Omental fat pad (tissue), 4 donors: Measurements from ENCODE around the gene PEX26. TPM values are rescaled to one million over a fixed set of nuclear protein-coding genes. Genes with fewer than 3 reads are reported as not detected.
"Not testable (repeated sequence)": the region's sequence is repeated elsewhere in the genome, so short reads cannot be mapped to it uniquely, and the experiment has no call there.

Experiments
- ATAC-seq: fragments of 150-250 bp; one replicate; pipeline ENCODE4 v1.9.1; 2016; ENCODE audit warnings: mild to moderate bottlenecking, moderate library complexity; ENCODE audit not compliant: low FRiP score
- DNase-seq: peaks from one replicate; pipeline ENCODE4 v3.0.0-alpha.2; 2019; ENCODE audit warnings: low spot score
- total RNA-seq, 4 donors: library from RNA; depleted of rRNA; stranded (reverse); fragments of >200 nt; gene quantifications; one replicate each; pipeline ENCODE4 v1.1.0, GENCODE V29; 2016
- TF ChIP-seq, protein P1 (sequence below), 3 donors: fragments of 450-650 bp; IDR thresholded peaks; one replicate each; pipeline ENCODE4 v1.5.1; 2016 to 2017; ENCODE audit warnings: antibody characterized with exemption in 3 of 3, mild to moderate bottlenecking in 3 of 3, moderate library complexity in 2 of 3

PEX26 gene
- total RNA-seq, 4 donors from 2014 or later, result 19.5 to 32.0 (median 24.1) TPM

DNA sequence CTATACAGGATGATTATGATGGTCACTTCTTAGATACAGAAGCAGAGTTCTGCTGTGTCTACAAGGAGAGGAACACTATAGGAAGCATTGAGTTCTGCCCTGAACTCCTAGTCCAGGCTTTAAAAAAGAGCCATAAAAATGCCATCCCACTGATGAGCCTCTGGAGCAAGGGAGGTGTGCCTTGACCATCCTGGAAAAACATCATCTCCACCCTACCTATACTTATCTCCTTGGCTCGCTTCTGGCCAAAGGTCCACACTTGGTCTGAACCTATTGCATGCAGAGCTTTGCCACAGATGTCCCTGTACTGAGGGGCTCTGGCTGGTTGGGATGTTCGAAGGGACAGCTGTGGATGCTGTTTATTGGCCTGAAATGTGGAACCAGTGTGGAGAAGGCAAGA is 4.3 kb upstream of the PEX26 start:
- TF ChIP-seq, protein P1, sequence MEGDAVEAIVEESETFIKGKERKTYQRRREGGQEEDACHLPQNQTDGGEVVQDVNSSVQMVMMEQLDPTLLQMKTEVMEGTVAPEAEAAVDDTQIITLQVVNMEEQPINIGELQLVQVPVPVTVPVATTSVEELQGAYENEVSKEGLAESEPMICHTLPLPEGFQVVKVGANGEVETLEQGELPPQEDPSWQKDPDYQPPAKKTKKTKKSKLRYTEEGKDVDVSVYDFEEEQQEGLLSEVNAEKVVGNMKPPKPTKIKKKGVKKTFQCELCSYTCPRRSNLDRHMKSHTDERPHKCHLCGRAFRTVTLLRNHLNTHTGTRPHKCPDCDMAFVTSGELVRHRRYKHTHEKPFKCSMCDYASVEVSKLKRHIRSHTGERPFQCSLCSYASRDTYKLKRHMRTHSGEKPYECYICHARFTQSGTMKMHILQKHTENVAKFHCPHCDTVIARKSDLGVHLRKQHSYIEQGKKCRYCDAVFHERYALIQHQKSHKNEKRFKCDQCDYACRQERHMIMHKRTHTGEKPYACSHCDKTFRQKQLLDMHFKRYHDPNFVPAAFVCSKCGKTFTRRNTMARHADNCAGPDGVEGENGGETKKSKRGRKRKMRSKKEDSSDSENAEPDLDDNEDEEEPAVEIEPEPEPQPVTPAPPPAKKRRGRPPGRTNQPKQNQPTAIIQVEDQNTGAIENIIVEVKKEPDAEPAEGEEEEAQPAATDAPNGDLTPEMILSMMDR (IDR thresholded peaks at IDR 0.05), result no peak
- ATAC-seq (no peak), DNase-seq (no peak)

DNA sequence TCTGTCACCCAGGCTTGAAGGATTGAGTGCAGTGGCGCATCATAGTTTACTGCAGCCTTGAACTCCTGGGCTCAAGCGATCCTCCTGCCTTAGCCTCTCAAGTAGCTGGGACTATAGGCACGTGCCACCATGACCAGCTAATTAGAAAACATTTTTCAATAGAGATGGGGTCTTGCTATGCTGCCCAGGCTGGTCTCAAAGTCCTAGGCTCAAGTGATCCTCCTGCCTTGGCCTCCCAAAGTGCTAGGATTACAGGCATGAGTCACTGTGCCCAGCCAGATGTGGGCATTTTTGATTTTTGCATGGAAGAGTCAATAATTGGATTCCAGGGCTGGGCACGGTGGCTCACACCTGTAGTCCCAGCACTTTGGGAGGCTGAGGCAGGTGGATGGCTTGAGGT is 3.9 kb upstream of the PEX26 start:
- not testable (repeated sequence) for ATAC-seq, DNase-seq

DNA sequence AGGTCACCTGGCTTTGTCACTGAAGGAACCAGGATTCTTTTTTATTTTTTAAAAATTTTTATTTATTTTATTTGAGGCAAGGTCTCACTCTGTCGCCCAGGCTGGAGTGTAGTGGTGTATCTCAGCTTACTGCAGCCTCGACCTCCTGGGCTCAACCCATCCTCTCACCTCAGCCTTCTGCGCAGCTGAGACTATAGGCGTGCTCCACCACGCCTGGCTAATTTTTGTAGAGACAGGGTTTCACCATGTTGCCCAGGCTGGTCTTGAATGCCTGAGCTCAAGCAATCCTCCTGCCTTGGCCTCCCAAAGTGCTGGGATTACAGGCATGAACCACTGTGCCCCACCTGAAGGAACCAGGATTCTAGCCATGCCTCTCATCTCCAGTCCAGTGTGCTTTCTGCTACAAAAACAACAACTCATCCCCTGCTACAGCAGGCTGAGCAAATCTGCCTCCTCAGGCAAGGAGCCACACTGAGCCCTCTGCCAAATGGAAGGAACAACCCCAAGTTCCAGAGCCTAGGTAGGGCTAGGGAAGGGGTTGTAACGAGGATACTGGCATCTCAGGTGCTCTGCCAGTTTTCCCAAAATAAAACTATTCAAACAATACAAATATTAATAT is 2.6 kb upstream of the PEX26 start:
- ATAC-seq (no peak), DNase-seq (no peak)
- TF ChIP-seq, protein P1 (IDR thresholded peaks at IDR 0.05), result no peak

DNA sequence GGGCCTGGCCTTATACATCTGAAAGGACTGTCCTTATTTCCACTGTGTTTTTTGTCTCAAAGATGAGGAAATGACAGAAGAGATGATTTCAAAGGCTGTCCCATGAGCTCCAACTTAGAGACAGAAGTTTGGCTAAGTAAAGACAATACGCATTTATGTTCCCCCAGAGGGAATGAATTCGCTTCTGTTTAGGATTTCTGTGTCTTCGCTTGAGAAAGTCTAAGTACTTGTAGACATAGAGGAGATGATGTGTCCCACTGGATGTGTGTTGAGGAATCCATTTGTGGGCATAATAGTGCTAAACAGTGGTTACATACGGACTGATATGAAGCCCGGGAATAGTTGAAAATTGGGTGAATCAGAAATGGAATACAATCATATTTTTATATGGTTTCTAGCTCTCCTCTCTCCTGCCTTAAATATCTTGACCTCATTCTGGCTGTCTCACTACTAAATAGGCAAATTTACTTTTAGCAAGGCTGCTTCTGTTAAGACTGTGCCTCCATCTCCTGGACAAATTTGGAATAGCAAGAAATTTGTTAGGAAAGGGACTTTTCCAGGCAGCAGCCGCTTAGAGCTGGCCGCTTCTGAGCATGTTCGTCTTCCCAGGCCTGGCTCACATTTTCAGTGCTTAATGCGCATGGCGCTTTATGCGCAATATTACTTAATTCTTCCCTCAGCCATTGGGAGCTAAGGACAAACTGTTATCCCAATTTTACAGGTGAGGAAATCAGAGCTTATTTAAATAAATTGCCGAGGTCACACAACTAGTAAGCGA is 1.9 kb upstream of the PEX26 start:
- TF ChIP-seq, protein P1 (IDR thresholded peaks at IDR 0.05), result peak in 2 of 3 donors; percentile 21 to 86
- ATAC-seq, result peak; percentile 63
- no peak for DNase-seq

DNA sequence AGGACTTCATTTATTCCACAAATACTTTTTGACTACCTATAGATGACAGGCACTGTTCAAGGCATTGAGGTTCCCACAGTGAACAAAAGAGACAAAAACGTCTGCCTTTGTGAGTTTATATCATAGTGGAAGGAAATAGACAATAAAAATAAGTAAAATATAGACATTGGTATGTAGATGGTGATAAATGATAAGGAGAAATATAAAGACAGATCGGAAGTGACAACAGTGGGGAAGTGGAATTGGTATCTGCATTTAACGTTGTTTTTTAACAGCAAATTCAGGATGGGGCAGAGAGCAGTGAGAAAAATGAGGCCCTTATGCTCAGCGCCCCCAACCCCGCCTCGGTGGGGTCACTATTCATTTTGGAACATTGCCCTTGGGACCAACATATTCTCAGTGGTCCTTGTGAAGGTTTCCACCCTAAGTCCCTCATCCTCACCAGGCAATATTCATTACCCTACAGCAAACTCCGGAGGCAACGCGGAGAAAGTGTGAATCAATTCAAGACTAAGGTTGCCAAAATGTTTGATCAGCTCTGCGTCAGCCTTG is 627 bp upstream of the PEX26 start:
- peak; percentile 9 for ATAC-seq
- TF ChIP-seq, protein P1 (IDR thresholded peaks at IDR 0.05), result no peak
- DNase-seq, result no peak

DNA sequence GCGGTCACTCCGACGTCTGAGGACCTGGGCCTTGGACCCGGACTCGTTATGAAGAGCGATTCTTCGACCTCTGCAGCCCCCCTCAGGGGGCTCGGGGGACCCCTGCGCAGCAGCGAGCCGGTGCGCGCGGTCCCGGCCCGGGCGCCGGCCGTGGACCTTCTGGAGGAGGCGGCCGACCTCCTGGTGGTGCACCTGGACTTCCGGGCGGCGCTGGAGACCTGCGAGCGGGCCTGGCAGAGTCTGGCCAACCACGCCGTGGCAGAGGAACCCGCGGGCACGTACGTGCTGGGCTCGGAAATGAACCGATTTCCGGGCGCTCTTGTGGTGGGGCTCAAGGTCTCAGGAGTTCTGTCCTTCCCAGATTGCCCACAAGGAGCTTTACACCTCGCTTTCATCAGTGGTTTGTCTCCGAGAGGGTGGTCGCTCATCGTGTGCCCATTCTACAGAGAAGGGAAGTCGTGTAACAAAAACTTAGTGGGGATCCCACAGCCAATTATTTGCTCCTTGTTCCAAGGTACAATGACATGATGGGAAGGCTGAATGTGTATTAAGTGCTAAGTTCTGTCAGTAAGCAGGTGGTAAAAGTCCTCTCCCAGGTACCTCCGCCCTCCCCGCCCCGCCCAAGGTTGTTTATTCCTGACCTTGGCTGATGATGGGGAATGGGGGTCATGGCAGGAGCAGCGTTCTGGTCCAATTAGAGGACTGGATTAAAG is 695 bp downstream of the PEX26 start:
- TF ChIP-seq, protein P1 (IDR thresholded peaks at IDR 0.05), result no peak
- DNase-seq (no peak), ATAC-seq (peak; percentile 39)

DNA sequence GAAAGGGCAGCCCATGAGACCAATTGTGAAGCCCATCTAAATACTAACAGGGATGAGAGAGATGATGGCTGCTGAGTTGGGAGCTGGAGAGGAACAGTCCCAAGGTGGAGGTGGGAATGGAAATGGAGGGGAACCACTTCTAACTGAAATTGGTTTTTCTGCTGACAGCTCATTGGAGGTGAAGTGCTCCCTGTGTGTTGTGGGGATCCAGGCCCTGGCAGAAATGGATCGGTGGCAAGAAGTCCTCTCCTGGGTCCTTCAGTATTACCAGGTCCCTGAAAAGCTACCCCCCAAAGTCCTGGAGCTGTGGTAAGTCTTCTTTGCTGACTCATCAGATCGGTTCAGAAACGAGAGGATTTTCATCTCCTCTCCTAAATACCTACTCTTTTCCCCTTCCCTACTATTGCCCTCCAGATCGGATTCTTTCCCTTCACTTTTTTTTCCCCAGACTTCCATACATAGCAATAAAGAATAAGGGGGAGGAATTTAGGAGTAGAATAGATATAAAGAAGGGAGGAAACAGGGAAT is 2.0 kb downstream of the PEX26 start:
- TF ChIP-seq, protein P1 (IDR thresholded peaks at IDR 0.05), result no peak
- no peak for ATAC-seq
- DNase-seq, result no peak
